Measurements from ENCODE around the gene TSPAN7.

Gene TSPAN7

GRCh38 chrX:38561951-38562719 lies 793 bp downstream of the TSPAN7 start:
- TF ChIP-seq CTCF (IDR thresholded peaks at IDR 0.05; ENCODE audit: low read depth, low read length): no peak
- no peak for DNase-seq (ENCODE audit: low read depth, low spot score)
- in situ Hi-C loops (cut with HindIII; ENCODE audit: low sequenced_read_pairs): no loop called here
- H3K4me3 ChIP-seq (ENCODE audit: low read depth, low read length): peak overlapping the region; percentile 41

GRCh38 chrX:38563030-38563429 lies 1.7 kb downstream of the TSPAN7 start:
- no peak for TF ChIP-seq CTCF (IDR thresholded peaks at IDR 0.05; ENCODE audit: low read depth, low read length)
- in situ Hi-C loops (cut with HindIII; ENCODE audit: low sequenced_read_pairs): no loop called here
- no peak for DNase-seq (ENCODE audit: low read depth, low spot score)
- H3K4me3 ChIP-seq (ENCODE audit: low read depth, low read length): no peak overlapping the region

GRCh38 chrX:38570396-38570795 lies 9.1 kb downstream of the TSPAN7 start:
- in situ Hi-C loops (cut with HindIII; ENCODE audit: low sequenced_read_pairs): no loop called here
- DNase-seq (ENCODE audit: low read depth, low spot score): no peak
- H3K4me3 ChIP-seq (ENCODE audit: low read depth, low read length): no peak overlapping the region
- TF ChIP-seq CTCF (IDR thresholded peaks at IDR 0.05; ENCODE audit: low read depth, low read length): no peak

- DNase-seq (ENCODE audit: low read depth, low spot score): no peak
- in situ Hi-C loops (cut with HindIII; ENCODE audit: low sequenced_read_pairs): no loop called here
- TF ChIP-seq CTCF (IDR thresholded peaks at IDR 0.05; ENCODE audit: low read depth, low read length): no peak
- H3K4me3 ChIP-seq (ENCODE audit: low read depth, low read length): no peak overlapping the region
These were observed 9.7 kb downstream of the TSPAN7 start for GRCh38 chrX:38571058-38571457.

- in situ Hi-C loops (cut with HindIII; ENCODE audit: low sequenced_read_pairs): no loop called here
- no peak overlapping the region for H3K4me3 ChIP-seq (ENCODE audit: low read depth, low read length)
- no peak for TF ChIP-seq CTCF (IDR thresholded peaks at IDR 0.05; ENCODE audit: low read depth, low read length)
- no peak for DNase-seq (ENCODE audit: low read depth, low spot score)
These were observed 13.5 kb downstream of the TSPAN7 start for GRCh38 chrX:38574858-38575257.

GRCh38 chrX:38575888-38576287 lies 14.5 kb downstream of the TSPAN7 start:
- in situ Hi-C loops (cut with HindIII; ENCODE audit: low sequenced_read_pairs): no loop called here
- H3K4me3 ChIP-seq (ENCODE audit: low read depth, low read length): no peak overlapping the region
- no peak for DNase-seq (ENCODE audit: low read depth, low spot score)
- TF ChIP-seq CTCF (IDR thresholded peaks at IDR 0.05; ENCODE audit: low read depth, low read length): no peak
